ENCODE measurements around the gene ASXL2. TPM values are rescaled to one million over a fixed set of nuclear protein-coding genes. Genes with fewer than 3 reads are reported as not detected.

ASXL2 gene
- total and polyA plus RNA-seq, 2 of the 13 experiments (the other 11 are each of a cell fraction or from before 2014, with no cell fraction given): 12.1 to 19.2 TPM

DNA sequence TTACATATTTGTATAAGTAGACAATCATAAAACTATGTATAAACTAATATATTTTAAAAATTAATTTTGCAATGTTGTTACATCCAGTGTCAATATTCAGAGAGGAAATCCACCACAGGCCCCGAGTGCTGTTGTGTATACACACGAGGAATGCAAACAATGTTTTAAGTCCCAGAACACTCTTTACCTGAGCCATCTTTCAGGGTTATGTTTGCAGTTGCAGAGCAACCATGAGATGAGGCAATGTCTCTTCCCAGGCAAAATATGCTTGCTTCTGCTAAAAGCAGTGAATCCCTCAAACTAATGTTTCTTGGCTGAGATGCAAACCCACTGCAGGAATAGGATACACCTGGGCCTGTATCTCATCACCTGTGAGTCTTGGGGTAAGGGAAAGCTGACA lies 91.3 kb downstream of the ASXL2 start (continued):
- TF ChIP-seq MAFF (IDR thresholded peaks at IDR 0.05; ENCODE audit: low read depth, low read length) (peak; percentile 74), TBP (CRISPR knock-in tag; IDR thresholded peaks at IDR 0.05) (no peak), NAIF1 (CRISPR knock-in tag; IDR thresholded peaks at IDR 0.05; ENCODE audit: borderline replicate concordance) (no peak), CEBPB (IDR thresholded peaks at IDR 0.05; ENCODE audit: borderline replicate concordance, low read depth, low read length) (peak; percentile 98), ZSCAN20 (CRISPR knock-in tag; IDR thresholded peaks at IDR 0.05; ENCODE audit: borderline replicate concordance) (no peak), SMC3 (IDR thresholded peaks at IDR 0.05; ENCODE audit: low read length) (peak; percentile 44; the same call in 1 of the 2 replicates), ZNF766 (CRISPR knock-in tag; IDR thresholded peaks at IDR 0.05; ENCODE audit: borderline replicate concordance) (peak; percentile 35; the same call in 1 of the 2 replicates), ZNF44 (CRISPR knock-in tag; IDR thresholded peaks at IDR 0.05) (no peak), CCDC6 (CRISPR knock-in tag; IDR thresholded peaks at IDR 0.05) (no peak), ATM (IDR thresholded peaks at IDR 0.05; ENCODE audit: borderline replicate concordance) (no peak), TCF12 (IDR thresholded peaks at IDR 0.05) (no peak), TCF12 (CRISPR knock-in tag; IDR thresholded peaks at IDR 0.05) (no peak), ZSCAN21 (CRISPR knock-in tag; IDR thresholded peaks at IDR 0.05; ENCODE audit: borderline replicate concordance) (no peak), TP53 (CRISPR knock-in tag; conservative IDR thresholded peaks at IDR 0.05) (no peak), ZNF792 (CRISPR knock-in tag; IDR thresholded peaks at IDR 0.05) (peak; percentile 85; the same call in 1 of the 2 replicates), PPARG (CRISPR knock-in tag; conservative IDR thresholded peaks at IDR 0.05) (peak; percentile 84), CBX5 (CRISPR knock-in tag; IDR thresholded peaks at IDR 0.05; ENCODE audit: borderline replicate concordance) (peak; percentile 62; the same call in 1 of the 2 replicates), ZNF234 (CRISPR knock-in tag; conservative IDR thresholded peaks at IDR 0.05) (no peak), TOPORS (CRISPR knock-in tag; IDR thresholded peaks at IDR 0.05) (no peak), ZNF775 (CRISPR knock-in tag; IDR thresholded peaks at IDR 0.05; ENCODE audit: borderline replicate concordance) (no peak), MED1 (CRISPR knock-in tag; IDR thresholded peaks at IDR 0.05) (peak; percentile 78), SRF (IDR thresholded peaks at IDR 0.05; ENCODE audit: low read depth, low read length) (no peak), ZSCAN31 (CRISPR knock-in tag; IDR thresholded peaks at IDR 0.05; ENCODE audit: low read depth) (0 out of 2 replicates have a peak, but pooled peaks have one; percentile 44)
- TF ChIP-seq, protein P1, sequence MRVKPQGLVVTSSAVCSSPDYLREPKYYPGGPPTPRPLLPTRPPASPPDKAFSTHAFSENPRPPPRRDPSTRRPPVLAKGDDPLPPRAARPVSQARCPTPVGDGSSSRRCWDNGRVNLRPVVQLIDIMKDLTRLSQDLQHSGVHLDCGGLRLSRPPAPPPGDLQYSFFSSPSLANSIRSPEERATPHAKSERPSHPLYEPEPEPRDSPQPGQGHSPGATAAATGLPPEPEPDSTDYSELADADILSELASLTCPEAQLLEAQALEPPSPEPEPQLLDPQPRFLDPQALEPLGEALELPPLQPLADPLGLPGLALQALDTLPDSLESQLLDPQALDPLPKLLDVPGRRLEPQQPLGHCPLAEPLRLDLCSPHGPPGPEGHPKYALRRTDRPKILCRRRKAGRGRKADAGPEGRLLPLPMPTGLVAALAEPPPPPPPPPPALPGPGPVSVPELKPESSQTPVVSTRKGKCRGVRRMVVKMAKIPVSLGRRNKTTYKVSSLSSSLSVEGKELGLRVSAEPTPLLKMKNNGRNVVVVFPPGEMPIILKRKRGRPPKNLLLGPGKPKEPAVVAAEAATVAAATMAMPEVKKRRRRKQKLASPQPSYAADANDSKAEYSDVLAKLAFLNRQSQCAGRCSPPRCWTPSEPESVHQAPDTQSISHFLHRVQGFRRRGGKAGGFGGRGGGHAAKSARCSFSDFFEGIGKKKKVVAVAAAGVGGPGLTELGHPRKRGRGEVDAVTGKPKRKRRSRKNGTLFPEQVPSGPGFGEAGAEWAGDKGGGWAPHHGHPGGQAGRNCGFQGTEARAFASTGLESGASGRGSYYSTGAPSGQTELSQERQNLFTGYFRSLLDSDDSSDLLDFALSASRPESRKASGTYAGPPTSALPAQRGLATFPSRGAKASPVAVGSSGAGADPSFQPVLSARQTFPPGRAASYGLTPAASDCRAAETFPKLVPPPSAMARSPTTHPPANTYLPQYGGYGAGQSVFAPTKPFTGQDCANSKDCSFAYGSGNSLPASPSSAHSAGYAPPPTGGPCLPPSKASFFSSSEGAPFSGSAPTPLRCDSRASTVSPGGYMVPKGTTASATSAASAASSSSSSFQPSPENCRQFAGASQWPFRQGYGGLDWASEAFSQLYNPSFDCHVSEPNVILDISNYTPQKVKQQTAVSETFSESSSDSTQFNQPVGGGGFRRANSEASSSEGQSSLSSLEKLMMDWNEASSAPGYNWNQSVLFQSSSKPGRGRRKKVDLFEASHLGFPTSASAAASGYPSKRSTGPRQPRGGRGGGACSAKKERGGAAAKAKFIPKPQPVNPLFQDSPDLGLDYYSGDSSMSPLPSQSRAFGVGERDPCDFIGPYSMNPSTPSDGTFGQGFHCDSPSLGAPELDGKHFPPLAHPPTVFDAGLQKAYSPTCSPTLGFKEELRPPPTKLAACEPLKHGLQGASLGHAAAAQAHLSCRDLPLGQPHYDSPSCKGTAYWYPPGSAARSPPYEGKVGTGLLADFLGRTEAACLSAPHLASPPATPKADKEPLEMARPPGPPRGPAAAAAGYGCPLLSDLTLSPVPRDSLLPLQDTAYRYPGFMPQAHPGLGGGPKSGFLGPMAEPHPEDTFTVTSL (CRISPR knock-in tag; IDR thresholded peaks at IDR 0.05; ENCODE audit: borderline replicate concordance): peak; percentile 82; the same call in 1 of the 2 replicates
- TF ChIP-seq, protein P2, sequence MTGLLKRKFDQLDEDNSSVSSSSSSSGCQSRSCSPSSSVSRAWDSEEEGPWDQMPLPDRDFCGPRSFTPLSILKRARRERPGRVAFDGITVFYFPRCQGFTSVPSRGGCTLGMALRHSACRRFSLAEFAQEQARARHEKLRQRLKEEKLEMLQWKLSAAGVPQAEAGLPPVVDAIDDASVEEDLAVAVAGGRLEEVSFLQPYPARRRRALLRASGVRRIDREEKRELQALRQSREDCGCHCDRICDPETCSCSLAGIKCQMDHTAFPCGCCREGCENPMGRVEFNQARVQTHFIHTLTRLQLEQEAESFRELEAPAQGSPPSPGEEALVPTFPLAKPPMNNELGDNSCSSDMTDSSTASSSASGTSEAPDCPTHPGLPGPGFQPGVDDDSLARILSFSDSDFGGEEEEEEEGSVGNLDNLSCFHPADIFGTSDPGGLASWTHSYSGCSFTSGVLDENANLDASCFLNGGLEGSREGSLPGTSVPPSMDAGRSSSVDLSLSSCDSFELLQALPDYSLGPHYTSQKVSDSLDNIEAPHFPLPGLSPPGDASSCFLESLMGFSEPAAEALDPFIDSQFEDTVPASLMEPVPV (CRISPR knock-in tag; IDR thresholded peaks at IDR 0.05): no peak
